BJ (cell line): ENCODE data around the gene SCAF4. TPM values are rescaled to one million over a fixed set of nuclear protein-coding genes. Genes with fewer than 3 reads are reported as not detected.

Experiments
- CTCF ChIA-PET: fragments of 350-600 bp; formaldehyde crosslinking; extraction: SDS; loops from one replicate; lab custom pipeline; 2021; ENCODE audit warnings: antibody characterized with exemption, inconsistent platforms; lab: Yijun Ruan, JAX
- POLR2A ChIA-PET: fragments of 300-600 bp; sonication (Branson Sonifier 250); formaldehyde crosslinking; extraction: SDS; loops from one replicate; lab custom pipeline; 2021; ENCODE audit warnings: antibody characterized with exemption; lab: Charles Lee
- DNase-seq: peaks from one replicate; pipeline ENCODE4 v3.0.0-alpha.2; 2011; ENCODE audit warnings: low read depth
- H3K27me3 ChIP-seq: 2 replicates; pipeline ENCODE4 v1.6.0; 2011; ENCODE audit warnings: low read length; ENCODE audit not compliant: control insufficient read depth, insufficient read depth
- H3K36me3 ChIP-seq: 2 replicates; pipeline ENCODE4 v1.5.1; 2011; ENCODE audit warnings: low read length; ENCODE audit not compliant: control insufficient read depth, insufficient read depth
- H3K4me3 ChIP-seq: 2 replicates; pipeline ENCODE4 v1.5.1; 2011; ENCODE audit warnings: low read depth, mild to moderate bottlenecking, control low read depth, low read length
- CTCF ChIP-seq: IDR thresholded peaks from 2 replicates; pipeline ENCODE4 v1.5.1; 2011; ENCODE audit warnings: low read depth, mild to moderate bottlenecking, control low read depth, inconsistent platforms, low read length, moderate library complexity; ENCODE audit not compliant: insufficient read depth
- polyA plus RNA-seq: library from polyadenylated mRNA; depleted of rRNA; stranded (reverse); fragments of >200 nt; gene quantifications from 2 replicates; pipeline ENCODE4 v1.2.3, GENCODE V29; 2011

SCAF4 gene
- polyA plus RNA-seq, 1 experiment, result 4.1 TPM

DNA sequence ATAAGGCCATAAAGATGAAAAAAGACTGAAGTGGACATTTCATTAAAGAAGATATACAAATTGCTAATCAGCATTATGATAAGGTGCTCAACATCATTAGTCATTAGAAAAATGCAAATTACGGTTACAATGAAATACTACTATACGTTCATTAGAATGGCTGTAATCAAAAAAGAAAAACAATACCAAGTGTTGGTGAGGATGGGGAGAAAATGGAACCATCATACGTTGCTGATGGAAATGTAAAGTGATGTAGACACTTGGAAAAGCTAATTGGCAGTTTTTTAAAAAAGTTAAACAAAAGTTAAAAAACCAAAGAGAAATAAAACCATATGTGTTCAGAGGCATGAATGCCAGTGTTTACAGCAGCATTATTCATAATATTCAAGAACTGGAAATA lies 81.0 kb downstream of the SCAF4 start:
- CTCF ChIA-PET, result no interaction called here
- no peak for TF ChIP-seq CTCF
- POLR2A ChIA-PET, result no interaction called here

GRCh38 chr21:31647650-31648049 lies 84.3 kb downstream of the SCAF4 start:
- TF ChIP-seq CTCF, result no peak
- POLR2A ChIA-PET, result no interaction called here
- no peaks in the 10 kb centered on the region for H3K36me3 ChIP-seq
- CTCF ChIA-PET, result no interaction called here
- DNase-seq, result no peak
- no peaks in the 10 kb centered on the region for H3K27me3 ChIP-seq
- H3K4me3 ChIP-seq, result no peak overlapping the region

More for the DNA sequence above, 81.0 kb downstream of the SCAF4 start:
- H3K4me3 ChIP-seq, result no peak overlapping the region
- H3K27me3 ChIP-seq, result no peaks in the 10 kb centered on the region
- no peak for DNase-seq
- H3K36me3 ChIP-seq, result no peaks in the 10 kb centered on the region

DNA sequence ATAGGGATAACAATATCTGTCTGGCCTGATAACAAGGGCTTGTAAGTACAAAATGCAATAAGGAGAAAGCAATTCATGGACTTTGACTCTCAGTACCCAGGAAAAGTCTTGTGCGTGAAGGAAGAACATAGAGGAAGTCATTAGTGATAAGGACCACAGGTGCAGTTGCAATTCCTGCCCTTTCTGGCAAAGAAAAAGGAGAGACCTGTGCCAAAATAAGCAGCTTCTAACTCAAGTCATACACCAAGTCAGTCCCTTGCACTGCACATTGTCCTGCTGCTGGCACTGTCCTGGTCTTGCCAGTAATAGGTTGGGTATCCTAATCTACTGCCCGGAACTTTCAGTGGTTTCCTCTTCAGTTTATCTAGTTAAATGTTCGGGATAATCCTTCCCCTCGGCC lies 87.3 kb downstream of the SCAF4 start:
- DNase-seq, result no peak
- ChIA-PET CTCF (interaction anchor here (0.6 kb wide), 1 partner anchor 41 kb away, joined by 3 read pairs; no protein-coding TSS in a partner anchor), POLR2A (no interaction called here)
- Histone ChIP-seq H3K27me3 (no peaks in the 10 kb centered on the region), H3K4me3 (no peak overlapping the region), H3K36me3 (no peaks in the 10 kb centered on the region)
- TF ChIP-seq CTCF, result no peak

GRCh38 chr21:31641416-31641922 lies 90.4 kb downstream of the SCAF4 start:
- DNase-seq, result no peak
- ChIA-PET CTCF (no interaction called here), POLR2A (no interaction called here)
- no peak for TF ChIP-seq CTCF
- H3K27me3 ChIP-seq, result no peaks in the 10 kb centered on the region
- no peak overlapping the region for H3K4me3 ChIP-seq
- no peaks in the 10 kb centered on the region for H3K36me3 ChIP-seq

GRCh38 chr21:31636874-31637273 lies 95.0 kb downstream of the SCAF4 start:
- no peak for TF ChIP-seq CTCF
- DNase-seq, result no peak
- no peak overlapping the region for H3K4me3 ChIP-seq
- H3K36me3 ChIP-seq, result no peaks in the 10 kb centered on the region
- no peaks in the 10 kb centered on the region for H3K27me3 ChIP-seq
- POLR2A ChIA-PET, result no interaction called here
- CTCF ChIA-PET, result interaction anchor here (0.7 kb wide), 1 partner anchor 12 kb away, joined by 3 read pairs; no protein-coding TSS in a partner anchor
